LoVo (cell line): Measurements from ENCODE around the gene ASXL2.

Experiments
- DNase-seq: peaks from one replicate; pipeline ENCODE4 v3.0.0-alpha.2; 2016; ENCODE audit warnings: low spot score

ASXL2 gene

DNA sequence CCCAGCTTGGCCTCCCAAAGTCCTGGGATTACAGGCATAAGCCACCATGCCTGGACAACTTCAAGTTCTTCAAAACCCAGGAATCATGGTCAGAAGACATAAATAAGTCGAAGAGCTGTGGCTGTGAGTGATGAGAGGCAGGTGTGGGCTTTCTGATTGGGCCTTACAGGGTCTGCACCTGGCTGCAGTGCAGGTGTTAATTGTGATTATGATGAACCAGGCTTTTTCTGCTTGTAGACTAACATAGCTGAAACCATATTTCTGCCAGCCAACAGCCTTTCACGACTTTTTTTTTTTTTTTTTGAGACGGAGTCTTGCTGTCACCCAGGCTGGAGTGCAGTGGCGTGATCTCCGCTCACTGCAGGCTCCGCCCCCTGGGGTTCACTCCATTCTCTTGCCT lies 190.1 kb downstream of the ASXL2 start:
- no peak for DNase-seq

- no peak for DNase-seq
Measured at GRCh38 chr2:25685741-25686140, 192.5 kb downstream of the ASXL2 start.

DNA sequence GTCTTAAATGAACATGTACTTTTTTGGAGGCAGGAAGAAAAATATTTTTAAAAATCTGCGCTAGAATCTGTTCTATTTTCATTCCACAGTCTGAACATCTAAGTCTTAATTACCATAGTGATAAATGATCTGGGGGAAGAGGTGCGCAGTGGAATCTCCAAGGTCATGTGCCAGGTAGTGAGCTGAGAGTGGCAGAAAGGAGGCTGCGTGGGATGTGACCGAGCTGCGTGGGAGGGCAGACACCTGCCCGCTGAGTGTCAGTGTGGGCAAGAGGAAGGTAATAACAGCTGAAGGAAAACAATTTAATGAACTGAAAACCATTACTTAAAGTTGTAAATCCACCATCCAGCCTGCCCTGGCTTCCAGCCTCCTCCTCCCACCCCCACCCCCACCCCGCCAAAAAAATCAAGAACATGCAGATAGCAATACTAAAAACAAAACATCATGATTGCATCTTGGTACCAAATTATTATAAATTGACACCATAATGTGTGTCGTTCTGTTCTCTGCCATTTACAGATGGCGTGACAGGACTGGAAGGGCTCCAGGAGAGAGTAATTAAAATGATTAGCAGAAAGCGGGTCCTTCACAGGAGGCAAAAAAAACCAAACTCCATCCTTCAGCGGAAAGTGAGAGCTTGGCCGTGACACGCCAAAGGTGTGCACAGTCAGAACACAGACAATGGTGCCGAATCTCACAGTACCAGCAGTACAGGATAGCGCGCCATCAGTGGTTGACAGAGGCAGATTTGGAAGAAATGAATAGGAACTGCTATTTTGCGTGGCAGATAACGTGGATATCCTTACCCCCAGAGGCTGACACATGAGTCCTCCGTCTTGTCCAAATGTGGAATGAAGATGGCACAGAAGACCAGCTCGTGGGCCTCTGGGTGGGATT lies 193.5 kb downstream of the ASXL2 start:
- no peak for DNase-seq
